Measurements from ENCODE around the gene ITPR3. TPM values are rescaled to one million over a fixed set of nuclear protein-coding genes. Genes with fewer than 3 reads are reported as not detected.

ITPR3 gene
- total RNA-seq, 1 donor from 2014 or later = 74.7 TPM

GRCh38 chr6:33744001-33744848 lies 123.1 kb downstream of the ITPR3 start:
- intact Hi-C loops (cut with DNase I) = no loop called here

GRCh38 chr6:33744895-33745546 lies 123.9 kb downstream of the ITPR3 start:
- intact Hi-C loops (cut with DNase I) = no loop called here
- Histone ChIP-seq H3K27me3 (ENCODE audit: low read depth) (peaks cover 5% of the 10 kb centered on the region), H3K4me1 (peaks cover 11% of the 10 kb centered on the region), H3K9me3 (no peaks in the 10 kb centered on the region), H3K36me3 (no peaks in the 10 kb centered on the region), H3K4me3 (peak overlapping the region; percentile 39), H3K27ac (peak overlapping the region; percentile 76)
- no peak for TF ChIP-seq CTCF (IDR thresholded peaks at IDR 0.05)
- ATAC-seq (no peak), DNase-seq (no peak)

More at GRCh38 chr6:33744001-33744848, 123.1 kb downstream of the ITPR3 start:
- no peaks in the 10 kb centered on the region for H3K36me3 ChIP-seq
- H3K9me3 ChIP-seq = no peaks in the 10 kb centered on the region
- peak; percentile 70 for DNase-seq
- peak; percentile 88 for TF ChIP-seq CTCF (IDR thresholded peaks at IDR 0.05)
- H3K4me3 ChIP-seq = peak overlapping the region; percentile 39
- ATAC-seq = peak; percentile 78 to 81
- H3K4me1 ChIP-seq = peaks cover 11% of the 10 kb centered on the region
- peak overlapping the region; percentile 76 for H3K27ac ChIP-seq
- H3K27me3 ChIP-seq (ENCODE audit: low read depth) = peaks cover 5% of the 10 kb centered on the region

GRCh38 chr6:33745548-33745947 lies 124.4 kb downstream of the ITPR3 start:
- ATAC-seq = no peak
- Histone ChIP-seq H3K4me1 (peaks cover 11% of the 10 kb centered on the region), H3K4me3 (peak overlapping the region; percentile 39), H3K27ac (peak overlapping the region; percentile 76), H3K27me3 (ENCODE audit: low read depth) (peaks cover 5% of the 10 kb centered on the region), H3K9me3 (no peaks in the 10 kb centered on the region), H3K36me3 (no peaks in the 10 kb centered on the region)
- no peak for DNase-seq
- intact Hi-C loops (cut with DNase I) = no loop called here
- TF ChIP-seq CTCF (IDR thresholded peaks at IDR 0.05) = no peak

Small RNAs within 50 kb of the gene (microRNA-seq; reads per million reads assigned to microRNA genes)
- gene MIR3934 (ENCODE audit: borderline number of aligned reads) = 5.0 reads per million, percentile 3 among the genes with 10 or more reads in this experiment

Other genes with a start within 250 kb of the ITPR3 start
- gene KIFC1, start 229.5 kb upstream of the ITPR3 start, total RNA-seq = 2.7 TPM
- 69.7 TPM for gene PHF1, start 210.3 kb upstream of the ITPR3 start, total RNA-seq
- 153 TPM for gene CUTA, start 203.2 kb upstream of the ITPR3 start, total RNA-seq
- 21.6 TPM for gene SYNGAP1, start 201.3 kb upstream of the ITPR3 start, total RNA-seq
- 9.5 TPM for gene ZBTB9, start 166.7 kb upstream of the ITPR3 start, total RNA-seq
- gene BAK1, start 41.0 kb upstream of the ITPR3 start, total RNA-seq = 22.3 TPM
- 39.6 TPM for gene UQCC2, start 90.4 kb downstream of the ITPR3 start, total RNA-seq
- gene IP6K3, start 125.6 kb downstream of the ITPR3 start, total RNA-seq = 3.5 TPM
- 53.6 TPM for gene LEMD2, start 167.8 kb downstream of the ITPR3 start, total RNA-seq
- not detected for gene MLN, start 182.7 kb downstream of the ITPR3 start, total RNA-seq

Measured in lower lobe of right lung (tissue), 2 donors.